Left lung (tissue), 10 donors: ENCODE measurements around the gene FBXW9. TPM values are rescaled to one million over a fixed set of nuclear protein-coding genes. Genes with fewer than 3 reads are reported as not detected.

Source experiments
- ATAC-seq: fragments of 200-7000 bp; cut with Tn5 transposase; one replicate; pipeline ENCODE4 v1.9.1; 2020; ENCODE audit warnings: moderate library complexity
- DNase-seq, 4 donors: peaks; one replicate each; pipeline ENCODE4 v3.0.0-alpha.2; 2013 to 2020
- H3K27ac ChIP-seq, 2 donors: fragments of 200-600 bp; sonication (generic) in 1 of 2; one replicate each; pipeline versions ENCODE4 v1.5.0 to v1.8.0; 2020 to 2021
- H3K27me3 ChIP-seq, 2 donors: fragments of 200-600 bp; sonication (generic) in 1 of 2; one replicate each; pipeline versions ENCODE4 v1.5.0 to v1.8.0; 2020 to 2021
- H3K36me3 ChIP-seq, 2 donors: fragments of 200-600 bp; sonication (generic) in 1 of 2; one replicate each; pipeline versions ENCODE4 v1.5.0 to v1.8.0; 2020 to 2021
- H3K4me1 ChIP-seq, 2 donors: fragments of 200-600 bp; one replicate each; pipeline ENCODE4 v1.8.0; 2021
- H3K4me3 ChIP-seq, 2 donors: fragments of 200-600 bp; sonication (generic) in 1 of 2; one replicate each; pipeline versions ENCODE4 v1.5.0 to v1.8.0; 2020 to 2021; ENCODE audit warnings: mild to moderate bottlenecking in 1 of 2
- H3K9me3 ChIP-seq, 2 donors: fragments of 200-600 bp; sonication (generic) in 1 of 2; one replicate each; pipeline versions ENCODE4 v1.5.0 to v1.8.0; 2020 to 2021
- intact Hi-C, 2 donors: fragments of 100-400 bp; cut with DNase I; formaldehyde crosslinking; loops; one replicate each; pipeline versions ENCODE4 v1.11.2 to v1.14.2; 2022
- polyA plus RNA-seq, 6 donors: library from polyadenylated mRNA; unstranded; fragments of 120-200 nt; gene quantifications; one replicate each; pipeline ENCODE4 v1.2.1, GENCODE V29; 2013; ENCODE audit not compliant: insufficient read length in 6 of 6
- total RNA-seq, 2 donors: library from RNA; stranded (reverse); fragmentation: NEBNext Ultra II Directional; extraction: Animal tissue kit (Norgen Biotek cat#: 25700); gene quantifications; one replicate each; pipeline ENCODE4 v1.2.1, GENCODE V29; 2021
- TF ChIP-seq, protein P1 (sequence below), 2 donors: fragments of 200-600 bp; sonication (generic) in 1 of 2; IDR thresholded peaks; one replicate each; pipeline versions ENCODE4 v1.5.0 to v1.8.0; 2021; ENCODE audit warnings: antibody characterized with exemption in 2 of 2
- donor health status: DM: no; HTN: yes; CAD: no.
- donor health status: DM: no; HTN: no; CAD: no.

The FBXW9 gene
- total and polyA plus RNA-seq, 8 donors: 6.0 to 13.1 (median 10.5) TPM

DNA sequence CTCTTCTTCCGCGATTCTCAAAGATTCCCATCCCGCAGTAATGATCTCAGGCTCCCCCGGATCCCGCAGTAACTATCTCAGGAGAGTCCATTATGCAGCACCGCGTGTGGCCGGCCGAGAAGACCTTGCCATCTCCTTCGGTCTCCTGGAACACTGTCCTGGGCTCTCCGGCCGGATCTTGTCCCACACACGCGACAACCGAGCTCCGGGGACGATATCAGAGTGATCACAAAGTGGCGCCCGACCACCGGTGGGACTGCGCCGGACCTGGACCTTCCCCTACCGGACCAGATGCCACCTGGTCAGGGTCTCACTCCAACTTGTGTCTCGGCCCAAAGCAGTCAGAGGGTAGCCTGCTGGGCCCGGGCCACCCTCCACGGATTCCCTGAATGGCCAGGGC lies 53.9 kb downstream of the FBXW9 start:
- DNase-seq (peak in 1 of 4 donors; percentile 72), ATAC-seq (no peak)
- no peak overlapping the region for H3K27ac ChIP-seq
- TF ChIP-seq, protein P1, sequence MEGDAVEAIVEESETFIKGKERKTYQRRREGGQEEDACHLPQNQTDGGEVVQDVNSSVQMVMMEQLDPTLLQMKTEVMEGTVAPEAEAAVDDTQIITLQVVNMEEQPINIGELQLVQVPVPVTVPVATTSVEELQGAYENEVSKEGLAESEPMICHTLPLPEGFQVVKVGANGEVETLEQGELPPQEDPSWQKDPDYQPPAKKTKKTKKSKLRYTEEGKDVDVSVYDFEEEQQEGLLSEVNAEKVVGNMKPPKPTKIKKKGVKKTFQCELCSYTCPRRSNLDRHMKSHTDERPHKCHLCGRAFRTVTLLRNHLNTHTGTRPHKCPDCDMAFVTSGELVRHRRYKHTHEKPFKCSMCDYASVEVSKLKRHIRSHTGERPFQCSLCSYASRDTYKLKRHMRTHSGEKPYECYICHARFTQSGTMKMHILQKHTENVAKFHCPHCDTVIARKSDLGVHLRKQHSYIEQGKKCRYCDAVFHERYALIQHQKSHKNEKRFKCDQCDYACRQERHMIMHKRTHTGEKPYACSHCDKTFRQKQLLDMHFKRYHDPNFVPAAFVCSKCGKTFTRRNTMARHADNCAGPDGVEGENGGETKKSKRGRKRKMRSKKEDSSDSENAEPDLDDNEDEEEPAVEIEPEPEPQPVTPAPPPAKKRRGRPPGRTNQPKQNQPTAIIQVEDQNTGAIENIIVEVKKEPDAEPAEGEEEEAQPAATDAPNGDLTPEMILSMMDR (IDR thresholded peaks at IDR 0.05): no peak
- H3K27me3 ChIP-seq: no peaks in the 10 kb centered on the region
- peaks cover 3 to 24% of the 10 kb centered on the region in 2 donors for H3K4me1 ChIP-seq
- H3K9me3 ChIP-seq: no peaks in the 10 kb centered on the region
- peaks cover 0 to 27% of the 10 kb centered on the region in 2 donors for H3K36me3 ChIP-seq
- intact Hi-C loops: no loop called here
- no peak overlapping the region for H3K4me3 ChIP-seq

- intact Hi-C loops: no loop called here
- no peak overlapping the region for H3K4me3 ChIP-seq
- TF ChIP-seq, protein P1 (IDR thresholded peaks at IDR 0.05): no peak
- H3K4me1 ChIP-seq: peaks cover 3 to 15% of the 10 kb centered on the region in 2 donors
- ATAC-seq: no peak
- no peak overlapping the region for H3K27ac ChIP-seq
- H3K27me3 ChIP-seq: no peaks in the 10 kb centered on the region
- no peaks in the 10 kb centered on the region for H3K9me3 ChIP-seq
- DNase-seq: peak in 1 of 4 donors; percentile 13
- H3K36me3 ChIP-seq: peaks cover 0 to 24% of the 10 kb centered on the region in 2 donors
These were observed 55.0 kb downstream of the FBXW9 start for GRCh38 chr19:12641456-12641855.

DNA sequence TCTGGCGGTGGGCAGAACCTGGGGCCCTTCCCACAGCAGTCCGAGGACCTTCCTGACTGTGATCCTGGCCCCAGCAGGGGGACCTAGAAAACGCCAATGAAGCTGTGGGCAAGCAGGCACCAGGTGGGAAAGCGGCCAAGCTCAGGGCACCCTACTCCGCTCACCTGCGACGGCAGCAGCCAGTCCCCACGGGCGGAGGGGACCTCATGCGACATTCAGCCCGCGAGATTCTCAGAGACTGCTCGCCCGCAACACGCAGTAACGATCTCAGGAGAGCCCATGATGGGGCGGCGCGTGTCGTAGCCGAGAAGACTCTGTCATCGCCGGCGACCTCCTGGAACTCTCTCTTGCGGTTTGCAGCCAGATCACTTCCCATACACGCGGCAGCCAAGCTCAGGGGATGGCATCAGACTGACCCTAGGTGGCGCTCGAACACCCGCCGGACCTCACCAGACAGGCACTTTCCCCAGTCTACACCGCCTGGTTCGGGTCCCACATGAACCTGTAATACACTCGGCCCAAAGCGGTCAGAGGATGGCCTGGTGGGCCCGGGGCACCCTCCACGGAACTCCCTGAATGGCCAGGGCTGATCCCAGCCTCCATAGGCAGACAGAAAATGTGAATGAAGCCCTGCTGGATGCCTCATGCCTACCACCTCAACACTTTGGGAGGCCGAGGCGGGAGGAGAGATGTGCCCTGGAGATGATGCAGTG lies 56.4 kb downstream of the FBXW9 start:
- peak; percentile 99 for ATAC-seq
- Histone ChIP-seq H3K27me3 (no peaks in the 10 kb centered on the region), H3K4me1 (peaks cover 3 to 12% of the 10 kb centered on the region in 2 donors), H3K9me3 (no peaks in the 10 kb centered on the region), H3K36me3 (peaks cover 0 to 17% of the 10 kb centered on the region in 2 donors), H3K4me3 (peak overlapping the region in 1 of 2 donors; percentile 16), H3K27ac (no peak overlapping the region)
- TF ChIP-seq, protein P1 (IDR thresholded peaks at IDR 0.05): peak; percentile 83 to 85
- peak; percentile 59 to 94 (median 84) for DNase-seq
- intact Hi-C loops: no loop called here

Other genes starting within 250 kb of the FBXW9 start
- gene ZNF709, start 211.8 kb downstream of the FBXW9 start, total RNA-seq: 1 to 10 TPM; 1.8 to 2.0 TPM
- 10 to 100 TPM in 1 of 6 donors, 1 to 10 TPM in 5; 6.9 to 10.4 (median 8.7) TPM for gene ZNF709, start 211.8 kb downstream of the FBXW9 start, polyA plus RNA-seq
- 10 to 100 TPM in 1 of 2 donors, 1 to 10 TPM in 1; 9.9 to 12.5 TPM for gene ZNF564, start 145.1 kb downstream of the FBXW9 start, total RNA-seq
- 10 to 100 TPM in 3 of 6 donors, 1 to 10 TPM in 3; 7.4 to 12.6 (median 10.3) TPM for gene ZNF564, start 145.1 kb downstream of the FBXW9 start, polyA plus RNA-seq
- 10 to 100 TPM in 1 of 2 donors, 1 to 10 TPM in 1; 9.2 to 11.7 TPM for gene ZNF490, start 85.8 kb downstream of the FBXW9 start, total RNA-seq
- gene ZNF490, start 85.8 kb downstream of the FBXW9 start, polyA plus RNA-seq: 1 to 10 TPM; 5.1 to 6.0 (median 5.4) TPM
- gene ZNF791, start 85.7 kb downstream of the FBXW9 start, total RNA-seq: 10 to 100 TPM; 18.0 to 23.3 TPM
- 10 to 100 TPM; 20.6 to 23.8 (median 21.9) TPM for gene ZNF791, start 85.7 kb downstream of the FBXW9 start, polyA plus RNA-seq
- 100 to 1,000 TPM; 164 to 176 TPM for gene MAN2B1, start 29.9 kb downstream of the FBXW9 start, total RNA-seq
- 10 to 100 TPM; 31.7 to 42.8 (median 38.1) TPM for gene MAN2B1, start 29.9 kb downstream of the FBXW9 start, polyA plus RNA-seq
- gene WDR83, start 29.8 kb downstream of the FBXW9 start, total RNA-seq: 10 to 100 TPM in 1 of 2 donors, 1 to 10 TPM in 1; 9.0 to 10.8 TPM
- 10 to 100 TPM; 21.7 to 27.1 (median 23.2) TPM for gene WDR83, start 29.8 kb downstream of the FBXW9 start, polyA plus RNA-seq
- 10 to 100 TPM; 63.8 to 70.1 TPM for gene DHPS, start 14.8 kb downstream of the FBXW9 start, total RNA-seq
- gene DHPS, start 14.8 kb downstream of the FBXW9 start, polyA plus RNA-seq: 10 to 100 TPM; 81.4 to 96.9 (median 84.1) TPM
- not detected for gene GNG14, start 8.6 kb downstream of the FBXW9 start, total RNA-seq
- gene GNG14, start 8.6 kb downstream of the FBXW9 start, polyA plus RNA-seq: under 1 TPM in 2 of 6 donors, not detected in 4; 0.55 to 0.73 TPM
- gene TNPO2, start 27.3 kb upstream of the FBXW9 start, total RNA-seq: 10 to 100 TPM; 54.8 to 64.3 TPM
- 10 to 100 TPM; 76.5 to 92.6 (median 80.3) TPM for gene TNPO2, start 27.3 kb upstream of the FBXW9 start, polyA plus RNA-seq
- 100 to 1,000 TPM; 115 to 128 TPM for gene TRIR, start 38.1 kb upstream of the FBXW9 start, total RNA-seq
- gene TRIR, start 38.1 kb upstream of the FBXW9 start, polyA plus RNA-seq: 100 to 1,000 TPM; 130 to 183 (median 151) TPM
- 10 to 100 TPM; 70.4 to 71.2 TPM for gene GET3, start 40.9 kb upstream of the FBXW9 start, total RNA-seq
- gene GET3, start 40.9 kb upstream of the FBXW9 start, polyA plus RNA-seq: 10 to 100 TPM; 51.4 to 66.2 (median 56.2) TPM
- not detected for gene BEST2, start 55.2 kb upstream of the FBXW9 start, total RNA-seq
- under 1 TPM in 4 of 6 donors, not detected in 2; 0.08 to 0.17 (median 0.12) TPM for gene BEST2, start 55.2 kb upstream of the FBXW9 start, polyA plus RNA-seq
- 10 to 100 TPM; 57.7 to 57.9 TPM for gene HOOK2, start 78.9 kb upstream of the FBXW9 start, total RNA-seq
- gene HOOK2, start 78.9 kb upstream of the FBXW9 start, polyA plus RNA-seq: 10 to 100 TPM; 59.8 to 91.2 (median 78.8) TPM
- gene JUNB, start 94.9 kb upstream of the FBXW9 start, total RNA-seq: 100 to 1,000 TPM; 131 to 135 TPM
- gene JUNB, start 94.9 kb upstream of the FBXW9 start, polyA plus RNA-seq: 100 to 1,000 TPM in 1 of 6 donors, 10 to 100 TPM in 5; 11.7 to 278 (median 53.7) TPM
- 100 to 1,000 TPM; 186 to 217 TPM for gene PRDX2, start 105.2 kb upstream of the FBXW9 start, total RNA-seq
- gene PRDX2, start 105.2 kb upstream of the FBXW9 start, polyA plus RNA-seq: 100 to 1,000 TPM; 219 to 267 (median 249) TPM
- gene THSD8, start 105.4 kb upstream of the FBXW9 start, total RNA-seq: 1 to 10 TPM; 6.6 to 9.0 TPM
- gene THSD8, start 105.4 kb upstream of the FBXW9 start, polyA plus RNA-seq: 10 to 100 TPM in 1 of 6 donors, 1 to 10 TPM in 5; 2.2 to 11.6 (median 4.9) TPM
- gene RNASEH2A, start 110.0 kb upstream of the FBXW9 start, total RNA-seq: 10 to 100 TPM; 10.9 to 16.6 TPM
- gene RNASEH2A, start 110.0 kb upstream of the FBXW9 start, polyA plus RNA-seq: 10 to 100 TPM; 29.1 to 47.4 (median 34.3) TPM
- not detected for gene RTBDN, start 137.9 kb upstream of the FBXW9 start, total RNA-seq
- gene RTBDN, start 137.9 kb upstream of the FBXW9 start, polyA plus RNA-seq: under 1 TPM in 3 of 6 donors, not detected in 3; 0.17 to 0.21 (median 0.20) TPM
- under 1 TPM; 0.15 to 0.29 TPM for gene MAST1, start 141.9 kb upstream of the FBXW9 start, total RNA-seq
- gene MAST1, start 141.9 kb upstream of the FBXW9 start, polyA plus RNA-seq: 1 to 10 TPM; 1.2 to 2.4 (median 1.6) TPM
- gene DNASE2, start 184.8 kb upstream of the FBXW9 start, total RNA-seq: 10 to 100 TPM; 64.8 to 72.8 TPM
- gene DNASE2, start 184.8 kb upstream of the FBXW9 start, polyA plus RNA-seq: 10 to 100 TPM; 18.7 to 22.2 (median 20.6) TPM
- under 1 TPM in 1 of 2 donors, not detected in 1; 0.50 TPM for gene KLF1, start 190.6 kb upstream of the FBXW9 start, total RNA-seq
- 1 to 10 TPM in 1 of 6 donors, under 1 TPM in 5; 0.35 to 1.2 (median 0.67) TPM for gene KLF1, start 190.6 kb upstream of the FBXW9 start, polyA plus RNA-seq
- 10 to 100 TPM; 23.6 to 26.7 TPM for gene GCDH, start 194.5 kb upstream of the FBXW9 start, total RNA-seq
- 10 to 100 TPM; 25.6 to 29.2 (median 27.3) TPM for gene GCDH, start 194.5 kb upstream of the FBXW9 start, polyA plus RNA-seq
- under 1 TPM in 1 of 2 donors, not detected in 1; 0.41 TPM for gene SYCE2, start 222.7 kb upstream of the FBXW9 start, total RNA-seq
- gene SYCE2, start 222.7 kb upstream of the FBXW9 start, polyA plus RNA-seq: 1 to 10 TPM; 2.3 to 4.1 (median 3.5) TPM
- gene FARSA, start 237.1 kb upstream of the FBXW9 start, total RNA-seq: 10 to 100 TPM; 40.9 to 59.4 TPM
- 10 to 100 TPM; 35.3 to 46.2 (median 41.8) TPM for gene FARSA, start 237.1 kb upstream of the FBXW9 start, polyA plus RNA-seq
- 1,000 to 10,000 TPM; 1,387 to 1,778 TPM for gene CALR, start 242.0 kb upstream of the FBXW9 start, total RNA-seq
- gene CALR, start 242.0 kb upstream of the FBXW9 start, polyA plus RNA-seq: 100 to 1,000 TPM; 654 to 817 (median 801) TPM
- gene RAD23A, start 249.2 kb upstream of the FBXW9 start, total RNA-seq: 100 to 1,000 TPM in 1 of 2 donors, 10 to 100 TPM in 1; 74.8 to 118 TPM
- gene RAD23A, start 249.2 kb upstream of the FBXW9 start, polyA plus RNA-seq: 10 to 100 TPM; 65.3 to 89.7 (median 75.5) TPM